ENCODE measurements around the gene MAN1A1. TPM values are rescaled to one million over a fixed set of nuclear protein-coding genes. Genes with fewer than 3 reads are reported as not detected.

MAN1A1 gene
- total and polyA plus RNA-seq, 2 of the 8 experiments (the other 6 are each of a cell fraction or from before 2014, with no cell fraction given) = 1.8 to 5.4 TPM

- FAIRE-seq = no peak
- TF ChIP-seq POLR2A (IDR thresholded peaks at IDR 0.05; ENCODE audit: control extremely low read depth in 1 of 2, low read depth in 2 of 2, low read length in 2 of 2) (no peak), PHF8 (conservative IDR thresholded peaks at IDR 0.05; ENCODE audit: low read depth, low read length) (no peak), RNF2 (IDR thresholded peaks at IDR 0.05; ENCODE audit: borderline replicate concordance, low read depth, low read length, missing control alignments, poor library complexity, severe bottlenecking) (no peak), EZH2 (IDR thresholded peaks at IDR 0.05; ENCODE audit: low read depth, low read length, severe bottlenecking) (no peak), SUZ12 (IDR thresholded peaks at IDR 0.05; ENCODE audit: low read length) (no peak), NRF1 (IDR thresholded peaks at IDR 0.05; ENCODE audit: low read depth, low read length) (no peak)
Observed at GRCh38 chr6:119339941-119340456, 9.6 kb downstream of the MAN1A1 start.

More at GRCh38 chr6:119339941-119340456, 9.6 kb downstream of the MAN1A1 start:
- H3K27ac ChIP-seq (ENCODE audit: low read depth, low read length) = no peak overlapping the region
- H3K23me2 ChIP-seq (ENCODE audit: low read depth, low read length) = no peaks in the 10 kb centered on the region
- no peak overlapping the region for H2AK5ac ChIP-seq (ENCODE audit: low read depth, low read length)
- no peak overlapping the region for H3K4ac ChIP-seq (replicated peaks; ENCODE audit: insufficient read length, low read depth, low read length)
- H3K27me3 ChIP-seq (replicated peaks in 1 of 4; ENCODE audit: control insufficient read depth in 3 of 4, extremely low read depth in 1 of 4, insufficient read depth in 3 of 4, low read length in 3 of 4) = no peaks in the 10 kb centered on the region
- no peaks in the 10 kb centered on the region for H4K20me1 ChIP-seq (replicated peaks in 1 of 2; ENCODE audit: control insufficient read depth in 1 of 2, insufficient read depth in 2 of 2, low read length in 2 of 2)
- no peak overlapping the region for H3K18ac ChIP-seq (ENCODE audit: extremely low read depth, low read length)
- H3K79me2 ChIP-seq (ENCODE audit: control insufficient read depth in 1 of 2, insufficient read depth in 2 of 2, low read length in 2 of 2) = no peaks in the 10 kb centered on the region
- CTCF ChIA-PET (ENCODE audit: partially characterized antibody) = interaction anchor here (1.0 to 1.6 kb wide), 3 partner anchors 8 to 211 kb away, joined by 4 to 5 read pairs (median 4); no protein-coding TSS in a partner anchor
- H3K9ac ChIP-seq (replicated peaks in 1 of 4; ENCODE audit: extremely low read depth in 1 of 4, low read depth in 3 of 4, low read length in 3 of 4) = no peak overlapping the region
- no peak overlapping the region for H2BK120ac ChIP-seq (replicated peaks; ENCODE audit: low read depth, low read length)
- H3K14ac ChIP-seq (ENCODE audit: insufficient read length) = no peak overlapping the region
- no peak overlapping the region for H4K91ac ChIP-seq (replicated peaks; ENCODE audit: insufficient read length, low read length)
- no peak overlapping the region for H4K5ac ChIP-seq (ENCODE audit: insufficient read length, low read depth, low read length)
- H3K9me3 ChIP-seq (ENCODE audit: insufficient read depth in 2 of 2, low read depth in 1 of 2, low read length in 1 of 2) = no peaks in the 10 kb centered on the region
- H3K4me2 ChIP-seq (ENCODE audit: insufficient read depth in 1 of 2, low read depth in 2 of 2, low read length in 2 of 2) = no peak overlapping the region
- no peak overlapping the region for H2BK5ac ChIP-seq (ENCODE audit: low read depth, low read length)
- no peak overlapping the region for H2BK12ac ChIP-seq (ENCODE audit: low read depth, low read length)
- no peak overlapping the region for H3K4me3 ChIP-seq (ENCODE audit: extremely low read depth in 1 of 4, insufficient read depth in 2 of 4, low read depth in 3 of 4, low read length in 4 of 4)
- H3K79me1 ChIP-seq (ENCODE audit: low read depth, low read length) = no peaks in the 10 kb centered on the region
- 99% methylated on average over 4 of the region's 4 CpGs; no CpG with 5 or more reads in 1 of the 2 experiments for WGBS, 2 experiments (ENCODE audit: extremely low coverage in 1 of 2, insufficient coverage in 1 of 2, insufficient read length in 1 of 2, insufficient replicate concordance in 2 of 2, low coverage in 1 of 2, low lambda C conversion rate in 2 of 2, missing lambda C conversion rate in 1 of 2)
- no peak overlapping the region for H3K56ac ChIP-seq (replicated peaks; ENCODE audit: insufficient read length, low read depth, low read length)
- DNase-seq (ENCODE audit: low read depth in 1 of 2, low spot score in 2 of 2) = no peak
- H2BK15ac ChIP-seq (ENCODE audit: low read length) = no peak overlapping the region
- no peak overlapping the region for H2BK20ac ChIP-seq (ENCODE audit: low read length)
- POLR2A ChIA-PET (ENCODE audit: partially characterized antibody) = no interaction called here
- no peak overlapping the region for H4K8ac ChIP-seq (ENCODE audit: extremely low read depth, insufficient read depth, low read length)
- peaks cover 0 to 7% (median 5%) of the 10 kb centered on the region in 4 experiments; a peak in 5 of 7 replicates for H3K4me1 ChIP-seq (replicated peaks in 1 of 4; ENCODE audit: control insufficient read depth in 3 of 4, insufficient read depth in 4 of 4, low read length in 3 of 4)
- H3K36me3 ChIP-seq (ENCODE audit: control insufficient read depth in 2 of 4, insufficient read depth in 4 of 4, low read length in 3 of 4) = no peaks in the 10 kb centered on the region
- H3K23ac ChIP-seq (ENCODE audit: insufficient read length) = no peak overlapping the region
- no peak overlapping the region for H2AFZ ChIP-seq (ENCODE audit: low read length)
